Fibroblast of peridontal ligament (primary cell): ENCODE results near the gene GOLGA6L10.
A peak's percentile ranks its signal among the peaks of the same experiment; 100 is the strongest.
"Not testable (repeated sequence)": the region's sequence is repeated elsewhere in the genome, so short reads cannot be mapped to it uniquely, and the experiment has no call there.

Source experiments
- DNase-seq: peaks from one replicate; pipeline ENCODE4 v3.0.0-alpha.2; 2010; ENCODE audit errors: extremely low read depth

Gene GOLGA6L10, protein sequence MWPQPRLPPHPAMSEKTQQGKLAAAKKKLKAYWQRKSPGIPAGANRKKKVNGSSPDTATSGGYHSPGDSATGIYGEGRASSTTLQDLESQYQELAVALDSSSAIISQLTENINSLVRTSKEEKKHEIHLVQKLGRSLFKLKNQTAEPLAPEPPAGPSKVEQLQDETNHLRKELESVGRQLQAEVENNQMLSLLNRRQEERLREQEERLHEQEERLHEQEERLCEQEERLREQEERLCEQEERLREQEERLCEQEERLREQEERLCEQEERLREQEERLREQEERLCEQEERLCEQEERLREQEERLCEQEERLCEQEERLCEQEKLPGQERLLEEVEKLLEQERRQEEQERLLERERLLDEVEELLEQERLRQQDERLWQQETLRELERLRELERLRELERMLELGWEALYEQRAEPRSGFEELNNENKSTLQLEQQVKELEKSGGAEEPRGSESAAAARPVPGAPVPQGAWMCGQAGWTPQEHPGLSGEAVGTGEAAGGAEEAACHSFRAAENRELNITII

DNA sequence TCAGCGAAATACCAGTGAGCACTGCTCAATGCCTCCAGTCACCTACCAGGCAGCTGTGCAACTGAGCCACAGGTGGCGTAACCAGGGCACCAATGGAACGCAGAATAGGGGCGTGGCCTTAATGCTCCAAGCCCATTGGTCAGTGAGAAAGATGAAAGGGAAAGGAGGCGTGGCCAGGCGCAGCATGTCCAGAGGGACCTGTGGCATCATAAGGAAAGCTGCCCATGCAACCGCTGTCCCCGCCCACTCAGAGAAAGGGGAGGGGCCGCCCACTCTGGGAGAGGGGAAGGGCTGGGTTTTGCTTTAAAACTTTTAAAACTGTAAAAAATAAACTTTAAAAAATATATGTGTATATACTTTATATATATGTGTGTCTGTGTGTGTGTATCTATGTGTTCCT is at the start of gene GOLGA6L10:
TSS of gene GOLGA6L10 (minus strand) at position 101 of the 400 bp plus-strand sequence. CDS start at position 1, 100 bp downstream.
- DNase-seq: not testable (repeated sequence)

- no peak for DNase-seq
Observed at GRCh38 chr15:82398785-82399184, 49.5 kb upstream of the GOLGA6L10 start.

DNA sequence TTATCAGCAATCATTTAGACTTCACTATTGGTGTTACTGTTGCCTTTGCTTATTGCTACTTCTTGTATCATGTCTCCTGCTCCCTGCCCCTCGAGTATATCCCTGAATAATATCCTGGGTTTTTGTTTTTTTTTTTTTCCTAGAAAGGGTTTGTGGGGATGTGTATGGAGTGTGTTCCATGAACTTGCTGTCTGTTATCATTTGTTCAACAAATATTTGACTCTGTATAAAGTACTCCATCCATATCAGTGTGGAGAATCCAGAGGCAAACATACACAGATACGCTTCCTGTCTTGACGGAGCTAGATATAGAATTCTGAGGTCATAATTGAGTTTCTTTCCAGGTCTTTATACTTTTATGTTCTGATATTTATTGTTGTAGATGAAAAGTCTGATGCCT is 48.5 kb upstream of the GOLGA6L10 start:
- DNase-seq: no peak

DNA sequence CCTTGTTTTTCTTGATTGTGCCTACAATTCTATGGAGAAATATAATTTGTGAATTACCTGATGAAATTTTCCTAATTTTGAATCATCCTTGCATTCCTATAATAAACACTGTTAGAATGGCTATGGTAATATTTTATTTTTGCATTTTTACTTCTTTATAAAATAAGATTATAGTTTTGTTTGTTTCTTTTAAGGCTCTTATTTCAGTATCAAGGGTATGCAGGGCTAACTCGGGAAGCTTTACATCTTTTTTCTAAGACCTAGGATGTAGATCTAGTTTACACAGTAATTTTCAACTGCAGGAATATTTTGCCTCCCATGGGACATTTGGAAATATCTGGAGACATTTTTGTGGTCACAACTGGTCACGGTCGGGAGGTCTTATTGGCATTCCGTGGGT is 46.5 kb upstream of the GOLGA6L10 start:
- DNase-seq: peak; percentile 60

DNA sequence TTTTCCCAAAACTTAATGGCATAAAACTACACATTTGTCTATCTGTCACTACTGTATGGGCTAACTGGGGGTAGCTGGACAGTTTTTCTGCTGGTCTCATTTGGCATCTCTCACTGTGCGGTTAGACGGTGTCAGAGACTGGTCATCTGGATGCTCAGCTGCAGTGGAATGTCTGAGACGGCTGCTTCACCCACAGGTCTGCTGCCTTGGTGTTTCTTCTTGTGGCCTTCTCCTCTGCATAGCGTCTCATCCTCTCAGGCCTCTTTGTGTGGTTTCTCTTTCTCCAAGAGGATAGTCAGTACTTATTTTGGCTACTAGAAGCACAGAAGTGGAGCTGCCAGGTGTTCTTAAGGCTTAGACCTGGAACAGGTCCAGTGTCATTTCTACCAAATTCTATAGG is 44.4 kb upstream of the GOLGA6L10 start:
- DNase-seq: peak; percentile 17

DNA sequence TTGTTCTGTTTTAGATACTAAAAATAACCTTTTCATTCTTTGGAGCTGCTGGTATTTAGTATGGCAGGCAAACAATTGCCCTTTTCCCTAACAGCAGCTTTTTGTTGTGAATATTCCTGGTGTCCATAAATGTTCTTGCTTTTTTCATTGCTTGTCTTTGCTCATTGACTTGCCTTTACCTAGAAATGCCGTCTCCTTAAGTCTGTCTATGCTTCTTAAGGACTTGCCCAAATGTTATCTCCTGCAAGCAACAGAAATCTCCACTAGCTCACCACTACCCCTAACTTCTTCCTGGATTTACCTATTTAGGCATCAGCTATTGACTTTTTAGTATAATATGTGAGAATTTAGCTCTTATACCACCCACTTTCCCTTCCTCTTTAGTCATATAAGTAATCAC is 42.8 kb upstream of the GOLGA6L10 start:
- DNase-seq: not testable (repeated sequence)

DNA sequence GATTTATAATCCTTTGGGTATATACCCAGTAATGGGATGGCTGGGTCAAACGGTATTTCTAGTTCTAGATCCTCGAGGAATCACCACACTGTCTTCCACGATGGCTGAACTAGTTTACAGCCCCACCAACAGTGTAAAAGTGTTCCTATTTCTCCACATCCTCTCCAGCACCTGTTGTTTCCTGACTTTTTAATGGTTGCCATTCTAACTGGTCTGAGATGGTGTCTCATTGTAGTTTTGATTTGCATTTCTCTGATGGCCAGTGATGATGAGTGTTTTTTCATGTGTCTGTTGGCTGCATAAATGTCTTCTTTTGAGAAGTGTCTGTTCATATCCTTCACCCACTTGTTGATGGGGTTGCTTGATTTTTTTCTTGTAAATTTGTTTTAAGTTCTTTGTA is 40.9 kb upstream of the GOLGA6L10 start:
- DNase-seq: not testable (repeated sequence)

- DNase-seq: not testable (repeated sequence)
Observed at GRCh38 chr15:82387209-82387608, 37.9 kb upstream of the GOLGA6L10 start.

- not testable (repeated sequence) for DNase-seq
Observed at GRCh38 chr15:82381330-82381955, 32.2 kb upstream of the GOLGA6L10 start.

DNA sequence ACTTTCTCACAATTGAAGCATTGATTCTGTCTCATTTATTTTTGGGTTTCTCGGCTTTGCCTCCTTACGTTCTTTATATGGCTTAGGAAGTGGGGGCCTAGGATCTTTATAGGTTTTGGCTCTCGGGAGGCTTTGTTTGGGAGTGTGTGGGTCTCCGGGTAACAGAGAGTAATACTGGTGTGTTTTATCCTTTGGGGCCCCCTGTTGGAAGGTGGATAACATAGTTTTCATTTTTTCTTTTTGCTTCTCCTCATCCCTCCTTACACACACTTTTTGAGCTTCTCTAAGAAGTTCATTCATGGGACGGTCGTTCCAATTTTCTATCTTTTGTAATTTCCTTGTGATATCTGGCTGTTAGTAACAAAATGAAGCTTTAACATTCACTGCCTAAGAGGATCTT is 30.3 kb upstream of the GOLGA6L10 start:
- DNase-seq: not testable (repeated sequence)

DNA sequence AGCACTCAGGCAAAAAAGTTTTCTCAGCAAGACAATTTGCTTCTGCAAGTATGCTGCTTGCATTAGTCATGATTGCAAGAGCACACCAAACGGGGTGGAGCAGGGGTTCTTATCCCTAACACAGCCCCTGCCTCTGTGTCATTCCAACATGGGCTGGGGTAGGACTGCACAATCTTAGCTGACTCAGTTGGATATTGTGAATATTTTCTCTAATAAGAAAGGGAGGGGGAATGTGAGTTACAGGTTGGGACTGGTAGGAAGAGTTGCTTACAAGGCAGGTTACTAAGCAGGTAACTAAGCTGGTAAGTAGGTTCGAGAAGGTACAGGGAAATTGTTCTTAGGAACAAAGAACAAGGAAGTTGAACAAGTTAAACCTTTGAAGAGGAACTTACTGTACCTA is 24.4 kb upstream of the GOLGA6L10 start:
- peak; percentile 15 for DNase-seq

- DNase-seq: no peak
Observed at GRCh38 chr15:82371656-82372055, 22.4 kb upstream of the GOLGA6L10 start.

GRCh38 chr15:82367790-82368189 is 18.5 kb upstream of the GOLGA6L10 start:
- not testable (repeated sequence) for DNase-seq

DNA sequence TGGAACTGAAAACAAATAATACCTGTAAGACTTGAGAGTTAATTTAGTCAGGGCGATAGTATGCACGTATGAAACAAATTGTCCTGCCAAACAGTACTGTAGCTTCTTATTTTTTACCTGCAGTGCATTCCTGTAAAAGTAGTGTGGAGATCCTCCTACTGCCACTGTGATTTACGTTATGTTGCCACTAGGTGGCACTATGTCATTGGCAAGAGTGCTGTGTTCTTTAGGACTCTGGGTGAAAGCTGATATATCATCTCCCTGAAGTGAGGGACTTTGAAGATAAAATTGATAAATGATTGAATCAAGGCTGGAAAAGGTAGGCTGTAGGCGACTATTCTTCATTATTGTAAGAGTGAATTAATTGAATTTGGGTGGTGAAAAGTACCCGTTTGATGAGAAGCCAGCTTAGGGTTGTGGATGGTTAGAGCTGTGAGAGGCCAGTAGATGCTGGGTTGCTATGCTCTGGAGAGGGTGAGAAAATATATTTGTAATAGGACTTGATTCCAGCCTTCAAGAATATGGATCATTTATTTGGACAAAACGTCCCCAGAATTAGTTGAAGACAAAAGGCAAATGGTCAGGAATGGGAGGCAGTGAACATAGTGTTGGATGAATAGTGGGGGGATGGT is 16.5 kb upstream of the GOLGA6L10 start:
- DNase-seq: not testable (repeated sequence)

DNA sequence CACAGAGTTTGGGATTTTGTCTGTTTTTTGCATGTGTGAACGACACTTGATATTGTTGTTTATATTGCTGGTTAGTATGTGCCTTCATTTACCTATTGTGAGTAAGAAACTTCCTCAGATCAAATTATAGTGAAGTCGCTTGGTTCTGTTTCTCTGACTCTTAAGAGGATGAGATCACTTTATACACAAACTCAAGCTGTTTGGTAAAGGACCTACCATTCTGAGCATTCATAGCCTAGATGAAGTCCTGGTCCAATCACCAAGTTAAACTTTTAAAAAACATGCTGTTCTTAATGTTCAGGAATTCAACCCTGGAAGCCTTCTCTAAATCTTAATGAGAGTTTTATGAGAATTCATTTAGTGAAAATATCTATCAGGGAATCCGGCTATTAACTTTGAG is 15.3 kb upstream of the GOLGA6L10 start:
- not testable (repeated sequence) for DNase-seq

DNA sequence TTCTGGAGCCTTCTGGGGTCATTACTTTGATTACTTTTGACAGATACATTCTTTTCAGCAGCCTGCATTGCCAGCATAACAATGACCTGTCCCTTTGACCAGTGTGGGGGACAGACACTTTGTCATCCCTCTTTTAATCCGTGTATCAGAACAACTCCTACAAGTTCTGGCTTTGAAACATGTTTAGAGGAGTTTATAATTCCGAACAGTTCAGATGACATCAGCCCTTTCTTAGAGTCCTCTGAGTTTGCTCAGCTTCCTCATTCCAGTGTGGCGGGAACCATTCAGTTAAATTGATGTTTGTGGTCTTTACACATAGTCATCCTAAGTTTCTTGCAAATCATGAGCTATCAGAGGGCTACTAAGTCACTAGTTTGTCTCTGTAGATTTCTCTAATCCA is 13.5 kb upstream of the GOLGA6L10 start:
- DNase-seq: not testable (repeated sequence)

DNA sequence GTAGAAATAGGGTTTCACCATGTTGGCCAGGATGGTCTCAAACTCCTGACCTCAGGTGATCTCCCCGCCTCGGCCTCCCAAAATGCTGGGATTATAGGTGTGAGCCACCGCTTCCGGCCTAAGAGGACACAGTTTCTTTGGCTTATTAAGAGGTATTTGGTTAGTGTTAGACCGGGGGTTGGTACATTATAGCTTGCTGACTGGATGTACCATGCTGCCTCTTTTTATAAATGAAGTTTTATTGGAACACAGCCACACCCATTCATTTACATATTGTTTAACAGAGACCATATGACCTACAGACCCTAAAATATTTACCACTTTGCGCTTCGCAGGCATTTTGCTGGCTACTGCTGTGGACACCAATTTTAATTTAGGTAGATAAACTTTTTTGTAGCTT is 11.3 kb upstream of the GOLGA6L10 start:
- not testable (repeated sequence) for DNase-seq

- DNase-seq: not testable (repeated sequence)
Observed at GRCh38 chr15:82355055-82355454, 5.8 kb upstream of the GOLGA6L10 start.

GRCh38 chr15:82354546-82354945 is 5.3 kb upstream of the GOLGA6L10 start:
- DNase-seq: not testable (repeated sequence)

DNA sequence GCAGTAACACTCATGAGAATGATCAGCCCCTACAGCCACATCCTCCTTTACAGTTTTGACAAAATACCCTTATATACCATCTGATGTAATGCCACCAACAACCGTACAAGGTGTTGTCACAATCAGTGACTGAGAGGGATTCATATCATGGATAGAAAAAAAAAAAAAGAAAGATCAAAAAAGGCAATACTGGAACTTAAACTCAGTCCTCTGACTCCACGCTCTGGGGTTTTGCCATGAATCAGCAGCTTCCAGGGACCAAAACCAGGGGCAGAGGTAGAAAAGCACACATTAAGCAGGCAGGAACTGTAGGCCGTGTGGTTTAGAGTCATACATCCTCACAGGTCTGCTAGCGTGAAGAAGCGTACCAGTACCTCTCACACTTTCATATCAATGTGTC is 1.6 kb downstream of the GOLGA6L10 start:
- not testable (repeated sequence) for DNase-seq

GRCh38 chr15:82345176-82345575 is 4.1 kb downstream of the GOLGA6L10 start:
- not testable (repeated sequence) for DNase-seq

DNA sequence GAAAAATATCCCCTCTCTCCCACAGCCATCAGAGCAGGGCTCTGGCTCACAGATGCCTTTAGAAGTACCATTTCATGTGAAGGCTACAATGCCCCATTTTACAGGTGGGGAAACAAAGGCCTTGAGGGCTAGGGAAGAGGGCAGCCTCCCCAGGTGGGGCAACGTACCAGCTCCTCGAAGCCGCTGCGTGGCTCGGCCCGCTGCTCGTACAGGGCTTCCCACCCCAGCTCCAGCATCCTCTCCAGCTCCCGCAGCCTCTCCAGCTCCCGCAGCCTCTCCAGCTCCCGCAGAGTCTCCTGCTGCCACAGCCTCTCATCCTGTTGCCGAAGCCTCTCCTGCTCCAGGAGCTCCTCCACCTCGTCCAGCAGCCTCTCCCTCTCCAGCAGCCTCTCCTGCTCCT is 4.9 kb downstream of the GOLGA6L10 start:
- DNase-seq: not testable (repeated sequence)
